IMR-90 (cell line): ENCODE results near the gene DUSP7. TPM values are rescaled to one million over a fixed set of nuclear protein-coding genes. Genes with fewer than 3 reads are reported as not detected.

Experiments used
- ATAC-seq: fragments of 200-7000 bp; cut with Tn5 transposase; 2 replicates; pipeline ENCODE4 v1.9.1; 2020; ENCODE audit warnings: low read depth, mild to moderate bottlenecking, moderate library complexity
- BruUV-seq: library from RNA; stranded (reverse); fragments of 400-500 nt; replicated peaks from 2 replicates; lab custom pipeline; 2021; lab: Mats Ljungman, UMichigan
- CTCF ChIA-PET: fragments of 300-600 bp; formaldehyde crosslinking; extraction: SDS; loops from one replicate; lab custom pipeline; 2021; ENCODE audit warnings: antibody characterized with exemption; lab: Yijun Ruan, JAX
- POLR2A ChIA-PET: fragments of 300-600 bp; sonication (Branson Sonifier 250); formaldehyde crosslinking; loops from one replicate; lab custom pipeline; 2022; ENCODE audit warnings: antibody characterized with exemption; ENCODE audit not compliant: unreplicated experiment; lab: Charles Lee
- DNase-seq: peaks from one replicate; pipeline ENCODE4 v3.0.0; 2013
- H2AFZ ChIP-seq: replicated peaks from 2 replicates; pipeline ENCODE3; 2013; ENCODE audit warnings: low read length, mild to moderate bottlenecking; ENCODE audit not compliant: poor library complexity
- H2AK5ac ChIP-seq: 2 replicates; pipeline ENCODE4 v1.6.1; 2013; ENCODE audit warnings: low read depth, low read length, inconsistent platforms
- H2AK9ac ChIP-seq: replicated peaks from 2 replicates; pipeline ENCODE3; 2013; ENCODE audit warnings: mild to moderate bottlenecking, low read depth, low read length, moderate library complexity; ENCODE audit not compliant: poor library complexity
- H2BK120ac ChIP-seq: 2 replicates; pipeline ENCODE4 v1.6.1; 2013; ENCODE audit warnings: low read depth, low read length, inconsistent platforms
- H2BK15ac ChIP-seq: 3 replicates; pipeline ENCODE4 v1.6.1; 2013; ENCODE audit warnings: low read depth, low read length, inconsistent platforms
- H2BK20ac ChIP-seq: 2 replicates; pipeline ENCODE4 v1.6.1; 2013; ENCODE audit warnings: low read depth, mild to moderate bottlenecking, inconsistent platforms, low read length, moderate library complexity
- H2BK5ac ChIP-seq: 2 replicates; pipeline ENCODE4 v1.6.1; 2013; ENCODE audit warnings: mild to moderate bottlenecking, low read depth, low read length, inconsistent platforms; ENCODE audit not compliant: poor library complexity, severe bottlenecking
- H3K14ac ChIP-seq: replicated peaks from 2 replicates; pipeline ENCODE4 v1.6.1; 2013; ENCODE audit warnings: low read depth, low read length, inconsistent platforms
- H3K18ac ChIP-seq: 2 replicates; pipeline ENCODE4 v1.6.1; 2013; ENCODE audit warnings: low read depth, low read length, control low read depth
- H3K23ac ChIP-seq: 2 replicates; pipeline ENCODE4 v1.6.1; 2013; ENCODE audit warnings: low read depth, low read length, inconsistent platforms
- H3K27ac ChIP-seq: 2 replicates; pipeline ENCODE4 v1.5.1; 2013; ENCODE audit warnings: mild to moderate bottlenecking, control low read depth, low read length; ENCODE audit not compliant: insufficient read depth
- H3K27me3 ChIP-seq: 2 replicates; pipeline ENCODE4 v1.6.1; 2013; ENCODE audit warnings: low read length; ENCODE audit not compliant: control insufficient read depth, insufficient read depth
- H3K36me3 ChIP-seq: 2 replicates; pipeline ENCODE4 v1.6.1; 2013; ENCODE audit warnings: low read length, mixed read lengths; ENCODE audit not compliant: control insufficient read depth, insufficient read depth
- H3K4ac ChIP-seq: 2 replicates; pipeline ENCODE4 v1.6.1; 2013; ENCODE audit warnings: low read depth, low read length, inconsistent platforms
- H3K4me1 ChIP-seq: 2 replicates; pipeline ENCODE4 v1.6.1; 2013; ENCODE audit warnings: low read length, mixed read lengths; ENCODE audit not compliant: control insufficient read depth, insufficient read depth
- H3K4me2 ChIP-seq: 2 replicates; pipeline ENCODE4 v1.6.1; 2013; ENCODE audit warnings: low read depth, mild to moderate bottlenecking, control low read depth, low read length, moderate library complexity
- H3K4me3 ChIP-seq: 2 replicates; pipeline ENCODE4 v1.5.1; 2013; ENCODE audit warnings: low read depth, mild to moderate bottlenecking, control low read depth, low read length, moderate library complexity; ENCODE audit not compliant: insufficient read depth
- H3K56ac ChIP-seq: 2 replicates; pipeline ENCODE4 v1.6.1; 2013; ENCODE audit warnings: low read length, inconsistent platforms; ENCODE audit not compliant: insufficient read depth; ENCODE audit errors: extremely low read depth
- H3K79me1 ChIP-seq, 2 experiments: 2 replicates each; pipeline ENCODE4 v1.6.1; 2013; ENCODE audit warnings: low read length in 2 of 2, inconsistent platforms in 1 of 2, low read depth in 1 of 2
- H3K9ac ChIP-seq: 2 replicates; pipeline ENCODE4 v1.6.1; 2013; ENCODE audit warnings: low read depth, low read length, control low read depth
- H3K9me1 ChIP-seq: 2 replicates; pipeline ENCODE4 v1.6.1; 2013; ENCODE audit warnings: low read length, inconsistent platforms; ENCODE audit not compliant: insufficient read depth
- H3K9me3 ChIP-seq: 2 replicates; pipeline ENCODE4 v1.6.1; 2013; ENCODE audit warnings: low read length; ENCODE audit not compliant: control insufficient read depth, insufficient read depth
- H4K20me1 ChIP-seq: 2 replicates; pipeline ENCODE4 v1.6.1; 2013; ENCODE audit warnings: low read length, inconsistent platforms; ENCODE audit not compliant: insufficient read depth
- H4K5ac ChIP-seq: 2 replicates; pipeline ENCODE4 v1.6.1; 2013; ENCODE audit warnings: mild to moderate bottlenecking, low read depth, low read length, control low read depth
- H4K8ac ChIP-seq, 2 experiments: 2 replicates each; pipeline ENCODE4 v1.6.1; 2013; ENCODE audit warnings: low read depth in 2 of 2, low read length in 2 of 2, control low read depth in 1 of 2, inconsistent platforms in 1 of 2
- H4K91ac ChIP-seq: 2 replicates; pipeline ENCODE4 v1.6.1; 2013; ENCODE audit warnings: low read depth, low read length, inconsistent platforms; ENCODE audit not compliant: insufficient read depth
- BHLHE40 ChIP-seq: fragments of 150-350 bp; IDR thresholded peaks from 2 replicates; pipeline ENCODE4 v1.6.1; 2016; ENCODE audit warnings: mild to moderate bottlenecking, low read depth, low read length
- CEBPB ChIP-seq: IDR thresholded peaks from 2 replicates; pipeline ENCODE4 v1.6.1; 2012; ENCODE audit warnings: low read depth, low read length, improper control_type of control experiment
- MAFK ChIP-seq: IDR thresholded peaks from 2 replicates; pipeline ENCODE4 v1.6.1; 2012; ENCODE audit warnings: low read depth, low read length, improper control_type of control experiment
- MAZ ChIP-seq: IDR thresholded peaks from 2 replicates; pipeline ENCODE4 v1.6.1; 2012; ENCODE audit warnings: low read depth, mild to moderate bottlenecking, low read length, improper control_type of control experiment, moderate library complexity, borderline replicate concordance
- MXI1 ChIP-seq: IDR thresholded peaks from 2 replicates; pipeline ENCODE4 v1.6.1; 2012; ENCODE audit warnings: low read depth, mild to moderate bottlenecking, low read length, moderate library complexity, borderline replicate concordance
- NFE2L2 ChIP-seq: fragments of 150-350 bp; IDR thresholded peaks from 2 replicates; pipeline ENCODE4 v1.6.1; 2016; ENCODE audit warnings: low read depth, mild to moderate bottlenecking, low read length
- RAD21 ChIP-seq: IDR thresholded peaks from 2 replicates; pipeline ENCODE4 v1.6.1; 2012; ENCODE audit warnings: low read length, improper control_type of control experiment
- RFX5 ChIP-seq: IDR thresholded peaks from 2 replicates; pipeline ENCODE4 v1.8.0; 2012; ENCODE audit warnings: low read depth, mild to moderate bottlenecking, low read length, moderate library complexity
- USF2 ChIP-seq: fragments of 150-350 bp; IDR thresholded peaks from 2 replicates; pipeline ENCODE4 v1.6.1; 2017; ENCODE audit warnings: mild to moderate bottlenecking, antibody characterized with exemption, low read length, low read depth
- WGBS, 2 experiments: methylation state at CpG; one replicate each; pipeline versions ENCODE4 v1.1.5 to v1.1.7; 2013; ENCODE audit warnings: missing lambda C conversion rate in 2 of 2; ENCODE audit not compliant: insufficient read length in 1 of 2; ENCODE audit errors: extremely low coverage in 2 of 2; 5-methylcytosine and 5-hydroxymethylcytosine counted together
- dilution Hi-C: fragments of 300-500 bp; cut with HindIII; formaldehyde crosslinking; loops from one replicate; pipeline ENCODE4 v1.14.3; 2018; ENCODE audit warnings: low sequenced_read_pairs; ENCODE audit not compliant: unreplicated experiment
- in situ Hi-C: fragments of 300-500 bp; cut with MboI; formaldehyde crosslinking; loops from 3 replicates; pipeline ENCODE4 v1.14.3; 2019; ENCODE audit warnings: low sequenced_read_pairs, inconsistent platforms, mixed read lengths
- intact Hi-C: fragments of 100-400 bp; cut with micrococcal nuclease; formaldehyde crosslinking; loops from 2 replicates; pipeline ENCODE4 v1.10.0; 2022
- polyA plus RNA-seq, 3 experiments: library from polyadenylated mRNA; depleted of rRNA; stranded (reverse); fragments of >200 nt; gene quantifications; 2 replicates each; pipeline ENCODE4 v1.2.3, GENCODE V29; 2012; ENCODE audit warnings: low replicate concordance in 1 of 3
- total RNA-seq: library from RNA; depleted of rRNA; stranded (reverse); fragments of >200 nt; gene quantifications from 2 replicates; pipeline ENCODE4 v1.2.3, GENCODE V29; 2012
- TF ChIP-seq, protein P1 (sequence below): conservative IDR thresholded peaks from 2 replicates; pipeline ENCODE4 v1.5.1; 2012; ENCODE audit warnings: mild to moderate bottlenecking, low read depth, low read length, improper control_type of control experiment

Gene DUSP7
- total and polyA plus RNA-seq, 2 of the 4 experiments (the other 2 are of a cell fraction) = 9.3 to 24.0 TPM

DNA sequence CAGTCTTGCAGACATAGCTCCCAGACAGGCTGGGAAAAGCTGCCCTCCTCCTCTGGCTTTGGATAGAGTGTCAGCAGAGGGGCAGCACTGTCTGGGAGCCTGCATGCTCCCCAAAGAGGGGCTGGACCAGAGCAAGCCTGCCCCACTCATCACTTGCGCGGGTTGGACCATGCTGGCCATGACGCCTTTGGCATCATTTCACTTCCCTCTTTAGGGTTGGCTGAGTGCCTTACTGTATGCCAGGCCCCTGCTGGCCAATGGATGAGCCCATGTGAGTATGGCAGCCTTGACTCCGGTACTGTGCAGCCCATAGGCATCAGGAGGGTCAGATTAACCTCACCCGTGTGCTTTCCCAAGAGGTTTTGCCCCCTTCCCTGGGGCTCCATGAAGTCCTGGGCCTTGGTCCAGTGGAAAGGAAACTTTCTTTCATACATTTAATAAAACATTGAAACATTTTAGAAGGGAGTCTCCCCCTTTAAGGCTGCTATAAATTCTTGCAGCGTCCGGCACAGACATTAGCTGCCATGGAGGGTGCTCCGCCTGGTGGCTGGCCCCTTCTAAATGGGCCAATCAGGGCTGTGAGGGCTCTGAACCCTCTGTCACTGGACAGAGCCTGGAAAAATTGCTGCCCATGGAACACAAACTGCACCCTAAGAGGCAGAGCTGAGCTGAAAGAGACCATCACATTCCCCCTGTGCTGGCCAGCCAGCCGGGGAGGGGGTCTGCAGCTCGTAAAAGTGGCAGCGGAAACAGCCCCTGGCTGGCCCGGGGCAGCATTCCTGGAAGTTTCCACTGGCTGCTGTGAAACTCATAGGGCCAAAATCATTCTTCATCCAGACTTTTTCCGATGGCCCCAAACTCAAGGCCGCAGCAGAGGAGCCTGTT lies 20.8 kb upstream of the DUSP7 start:
- Histone ChIP-seq H4K20me1 (no peaks in the 10 kb centered on the region), H3K27ac (no peak overlapping the region), H3K9me1 (peaks cover 3% of the 10 kb centered on the region; the same call in 1 of the 2 replicates), H3K4ac (no peak overlapping the region), H3K4me3 (no peak overlapping the region), H3K9me3 (no peaks in the 10 kb centered on the region), H2BK120ac (no peak overlapping the region), H3K23ac (no peak overlapping the region), H2AK9ac (no peak overlapping the region), H4K5ac (no peak overlapping the region), H3K79me1 (no peaks in the 10 kb centered on the region), H3K4me1 (peaks cover 3% of the 10 kb centered on the region; the same call in 1 of the 2 replicates), H2AK5ac (no peak overlapping the region), H2BK15ac (no peak overlapping the region), H3K4me2 (no peak overlapping the region), H3K18ac (no peak overlapping the region), H2AFZ (no peak overlapping the region), H3K36me3 (peaks cover 4% of the 10 kb centered on the region; the same call in 1 of the 2 replicates), H3K27me3 (no peaks in the 10 kb centered on the region), H2BK20ac (no peak overlapping the region), H2BK5ac (no peak overlapping the region), H3K56ac (no peak overlapping the region), H3K9ac (no peak overlapping the region), H4K91ac (no peak overlapping the region), H4K8ac (no peak overlapping the region), H3K14ac (no peak overlapping the region)
- CTCF ChIA-PET = no interaction called here
- 79% methylated on average over 4 of the region's 14 CpGs; no CpG with 5 or more reads in 1 of the 2 experiments for WGBS, 2 experiments
- ATAC-seq (no peak), DNase-seq (no peak)
- TF ChIP-seq MAFK = no peak
- no peak for TF ChIP-seq MAZ
- no peak for TF ChIP-seq RAD21
- no peak for TF ChIP-seq CEBPB
- TF ChIP-seq BHLHE40 = no peak
- TF ChIP-seq MXI1 = no peak
- TF ChIP-seq RFX5 = no peak
- TF ChIP-seq NFE2L2 = no peak
- TF ChIP-seq, protein P1, sequence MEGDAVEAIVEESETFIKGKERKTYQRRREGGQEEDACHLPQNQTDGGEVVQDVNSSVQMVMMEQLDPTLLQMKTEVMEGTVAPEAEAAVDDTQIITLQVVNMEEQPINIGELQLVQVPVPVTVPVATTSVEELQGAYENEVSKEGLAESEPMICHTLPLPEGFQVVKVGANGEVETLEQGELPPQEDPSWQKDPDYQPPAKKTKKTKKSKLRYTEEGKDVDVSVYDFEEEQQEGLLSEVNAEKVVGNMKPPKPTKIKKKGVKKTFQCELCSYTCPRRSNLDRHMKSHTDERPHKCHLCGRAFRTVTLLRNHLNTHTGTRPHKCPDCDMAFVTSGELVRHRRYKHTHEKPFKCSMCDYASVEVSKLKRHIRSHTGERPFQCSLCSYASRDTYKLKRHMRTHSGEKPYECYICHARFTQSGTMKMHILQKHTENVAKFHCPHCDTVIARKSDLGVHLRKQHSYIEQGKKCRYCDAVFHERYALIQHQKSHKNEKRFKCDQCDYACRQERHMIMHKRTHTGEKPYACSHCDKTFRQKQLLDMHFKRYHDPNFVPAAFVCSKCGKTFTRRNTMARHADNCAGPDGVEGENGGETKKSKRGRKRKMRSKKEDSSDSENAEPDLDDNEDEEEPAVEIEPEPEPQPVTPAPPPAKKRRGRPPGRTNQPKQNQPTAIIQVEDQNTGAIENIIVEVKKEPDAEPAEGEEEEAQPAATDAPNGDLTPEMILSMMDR = no peak
- no peak for TF ChIP-seq USF2
- dilution Hi-C loops (no loop called here), in situ Hi-C loops (no loop called here), intact Hi-C loops (no loop called here)
- BruUV-seq = no TSS peak
- POLR2A ChIA-PET = no interaction called here
